Neural cell (in vitro differentiated cells): ENCODE measurements around the gene CERS1. TPM values are rescaled to one million over a fixed set of nuclear protein-coding genes. Genes with fewer than 3 reads are reported as not detected.

Experiments
- H2AFZ ChIP-seq: fragments of 200-600, 300-800 bp; sonication (generic), shearing (Covaris generic); 2 replicates; pipeline ENCODE4 v1.6.0; 2014; ENCODE audit warnings: low read depth, mild to moderate bottlenecking, antibody characterized with exemption, low read length, moderate library complexity
- H3F3A ChIP-seq: fragments of 200-600 bp; shearing (Covaris generic); 2 replicates; pipeline ENCODE4 v1.6.1; 2016; ENCODE audit warnings: mild to moderate bottlenecking, moderate library complexity, mixed read lengths, antibody characterized with exemption, low read length; ENCODE audit not compliant: insufficient read depth, poor library complexity, severe bottlenecking
- H3K27ac ChIP-seq: fragments of 200-600, 300-800 bp; sonication (generic), shearing (Covaris generic); 2 replicates; pipeline ENCODE4 v1.5.1; 2014; ENCODE audit warnings: mild to moderate bottlenecking, low read length, moderate library complexity
- H3K27me3 ChIP-seq: fragments of 300-800, 200-600 bp; sonication (generic), shearing (Covaris generic); 2 replicates; pipeline ENCODE4 v1.6.0; 2014; ENCODE audit warnings: mild to moderate bottlenecking, low read depth, low read length, moderate library complexity; ENCODE audit not compliant: insufficient read depth
- H3K36me3 ChIP-seq: fragments of 300-800, 200-600 bp; sonication (generic), shearing (Covaris generic); 2 replicates; pipeline ENCODE4 v1.5.1; 2014; ENCODE audit warnings: mild to moderate bottlenecking, antibody characterized with exemption, low read length, moderate library complexity; ENCODE audit not compliant: insufficient read depth
- H3K4me2 ChIP-seq: fragments of 300-800, 200-600 bp; sonication (generic), shearing (Covaris generic); 2 replicates; pipeline ENCODE4 v1.6.0; 2014; ENCODE audit warnings: mild to moderate bottlenecking, low read length
- H3K4me3 ChIP-seq: fragments of 300-800, 200-600 bp; sonication (generic), shearing (Covaris generic); 2 replicates; pipeline ENCODE4 v1.5.1; 2014; ENCODE audit warnings: mild to moderate bottlenecking, low read length, moderate library complexity
- H3K79me2 ChIP-seq: fragments of 200-600 bp; shearing (Covaris generic); replicated peaks from 2 replicates; pipeline ENCODE4 v1.6.0; 2014; ENCODE audit warnings: mild to moderate bottlenecking, low read length, moderate library complexity; ENCODE audit not compliant: insufficient read depth
- H3K9ac ChIP-seq: fragments of 300-800, 200-600 bp; sonication (generic), shearing (Covaris generic); 2 replicates; pipeline ENCODE4 v1.6.1; 2016; ENCODE audit warnings: mild to moderate bottlenecking, low read length, mixed read lengths
- H3K9me2 ChIP-seq: fragments of 200-600 bp; shearing (Covaris generic); 2 replicates; pipeline ENCODE4 v1.6.1; 2016; ENCODE audit warnings: mild to moderate bottlenecking, low read length, mixed read lengths; ENCODE audit not compliant: insufficient read depth
- H3K9me3 ChIP-seq: fragments of 200-600, 300-800 bp; sonication (generic), shearing (Covaris generic); 2 replicates; pipeline ENCODE4 v1.6.1; 2016; ENCODE audit warnings: mild to moderate bottlenecking, mixed run types, low read length, moderate library complexity, mixed read lengths
- H4K20me1 ChIP-seq: fragments of 200-600 bp; shearing (Covaris generic); 2 replicates; pipeline ENCODE4 v1.6.1; 2016; ENCODE audit warnings: mild to moderate bottlenecking, mixed run types; ENCODE audit not compliant: insufficient read depth
- EP300 ChIP-seq: fragments of 450-650 bp; conservative IDR thresholded peaks from 2 replicates; pipeline ENCODE4 v1.6.1; 2014; ENCODE audit warnings: antibody characterized with exemption, mild to moderate bottlenecking, moderate library complexity; ENCODE audit not compliant: poor library complexity, severe bottlenecking
- EZH2 ChIP-seq: fragments of 200-600, 300-800 bp; shearing (Covaris generic), sonication (generic); IDR thresholded peaks from 2 replicates; pipeline ENCODE4 v1.6.1; 2014; ENCODE audit warnings: antibody characterized with exemption, low read length, borderline replicate concordance, mild to moderate bottlenecking; ENCODE audit not compliant: insufficient read depth, poor library complexity, severe bottlenecking
- MXI1 ChIP-seq: fragments of 450-650 bp; conservative IDR thresholded peaks from 2 replicates; pipeline ENCODE4 v1.6.1; 2014; ENCODE audit warnings: antibody characterized with exemption, mild to moderate bottlenecking; ENCODE audit not compliant: poor library complexity, severe bottlenecking
- POLR2AphosphoS5 ChIP-seq: IDR thresholded peaks from 2 replicates; pipeline ENCODE4 v1.6.1; 2012
- RAD21 ChIP-seq: fragments of 450-650 bp; conservative IDR thresholded peaks from 2 replicates; pipeline ENCODE4 v1.6.1; 2014; ENCODE audit warnings: antibody characterized with exemption, mild to moderate bottlenecking, moderate library complexity
- SMC3 ChIP-seq: fragments of 450-650 bp; conservative IDR thresholded peaks from 2 replicates; pipeline ENCODE4 v1.6.1; 2014; ENCODE audit warnings: antibody characterized with exemption, mild to moderate bottlenecking, moderate library complexity; ENCODE audit not compliant: poor library complexity
- TAF1 ChIP-seq: IDR thresholded peaks from 2 replicates; pipeline ENCODE4 v1.6.1; 2012; ENCODE audit warnings: low read depth
- polyA plus RNA-seq: library from polyadenylated mRNA; depleted of rRNA; stranded (reverse); fragments of >200 nt; gene quantifications from 2 replicates; pipeline ENCODE4 v1.2.3, GENCODE V29; 2014
- TF ChIP-seq, protein P1 (sequence below): fragments of 450-650 bp; IDR thresholded peaks from 2 replicates; pipeline ENCODE4 v1.5.1; 2014; ENCODE audit warnings: antibody characterized with exemption, mild to moderate bottlenecking, moderate library complexity; ENCODE audit not compliant: poor library complexity, severe bottlenecking
- TF ChIP-seq, protein P2 (sequence below): IDR thresholded peaks from 2 replicates; pipeline ENCODE4 v1.6.1; 2012; ENCODE audit warnings: borderline replicate concordance

The CERS1 gene
- polyA plus RNA-seq, 1 donor from 2014 or later: 19.1 TPM

DNA sequence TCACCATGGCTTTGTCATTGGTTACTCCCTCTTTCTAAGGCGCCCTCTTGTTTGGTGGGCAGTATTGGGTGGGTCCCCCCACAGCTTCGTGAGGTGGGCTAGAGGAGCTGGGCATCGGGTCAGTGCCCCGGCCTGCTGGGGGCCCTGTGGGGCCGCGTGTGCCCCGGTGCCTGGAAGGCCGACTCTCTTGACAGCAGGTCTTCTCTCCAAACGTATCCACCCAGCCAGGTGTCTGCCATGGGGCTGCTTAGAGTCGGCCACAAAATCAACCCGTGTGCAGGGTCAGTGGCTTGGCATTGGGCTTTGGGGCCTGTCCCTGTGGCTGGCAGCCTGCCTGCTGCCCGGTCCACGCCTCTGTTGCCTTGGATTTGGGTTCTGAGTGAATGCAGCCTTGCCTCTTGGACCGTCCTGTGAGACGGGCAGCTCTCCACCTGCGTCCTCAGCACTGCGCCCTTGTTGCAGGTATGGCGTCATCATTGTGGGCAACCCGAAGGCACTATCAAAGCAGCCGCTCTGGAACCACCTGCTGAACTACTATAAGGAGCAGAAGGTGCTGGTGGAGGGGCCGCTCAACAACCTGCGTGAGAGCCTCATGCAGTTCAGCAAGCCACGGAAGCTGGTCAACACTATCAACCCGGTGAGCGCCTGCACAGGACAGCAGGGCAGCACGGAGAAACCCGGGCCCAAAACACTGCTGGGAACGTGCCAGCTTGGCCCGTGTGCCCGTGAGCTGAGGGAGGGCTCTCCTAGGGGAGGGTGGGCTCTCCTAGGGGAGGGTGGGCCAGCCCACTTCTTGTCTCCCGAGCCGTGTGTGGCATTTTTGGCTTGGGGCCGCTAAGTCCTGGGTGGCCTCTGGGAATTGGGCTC lies 32.7 kb downstream of the CERS1 start:
- H4K20me1 ChIP-seq: no peaks in the 10 kb centered on the region
- no peak overlapping the region for H3K4me3 ChIP-seq
- no peaks in the 10 kb centered on the region for H3K79me2 ChIP-seq
- H3K9me3 ChIP-seq: no peaks in the 10 kb centered on the region
- TF ChIP-seq EZH2: no peak
- TF ChIP-seq POLR2AphosphoS5: no peak
- no peak for TF ChIP-seq TAF1
- no peak for TF ChIP-seq EP300
- TF ChIP-seq, protein P1, sequence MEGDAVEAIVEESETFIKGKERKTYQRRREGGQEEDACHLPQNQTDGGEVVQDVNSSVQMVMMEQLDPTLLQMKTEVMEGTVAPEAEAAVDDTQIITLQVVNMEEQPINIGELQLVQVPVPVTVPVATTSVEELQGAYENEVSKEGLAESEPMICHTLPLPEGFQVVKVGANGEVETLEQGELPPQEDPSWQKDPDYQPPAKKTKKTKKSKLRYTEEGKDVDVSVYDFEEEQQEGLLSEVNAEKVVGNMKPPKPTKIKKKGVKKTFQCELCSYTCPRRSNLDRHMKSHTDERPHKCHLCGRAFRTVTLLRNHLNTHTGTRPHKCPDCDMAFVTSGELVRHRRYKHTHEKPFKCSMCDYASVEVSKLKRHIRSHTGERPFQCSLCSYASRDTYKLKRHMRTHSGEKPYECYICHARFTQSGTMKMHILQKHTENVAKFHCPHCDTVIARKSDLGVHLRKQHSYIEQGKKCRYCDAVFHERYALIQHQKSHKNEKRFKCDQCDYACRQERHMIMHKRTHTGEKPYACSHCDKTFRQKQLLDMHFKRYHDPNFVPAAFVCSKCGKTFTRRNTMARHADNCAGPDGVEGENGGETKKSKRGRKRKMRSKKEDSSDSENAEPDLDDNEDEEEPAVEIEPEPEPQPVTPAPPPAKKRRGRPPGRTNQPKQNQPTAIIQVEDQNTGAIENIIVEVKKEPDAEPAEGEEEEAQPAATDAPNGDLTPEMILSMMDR: no peak
- no peak overlapping the region for H3K4me2 ChIP-seq
- H3K9me2 ChIP-seq: no peaks in the 10 kb centered on the region
- no peak overlapping the region for H3K27ac ChIP-seq
- no peaks in the 10 kb centered on the region for H3K27me3 ChIP-seq
- no peaks in the 10 kb centered on the region for H3K36me3 ChIP-seq
- no peak overlapping the region for H2AFZ ChIP-seq
- H3F3A ChIP-seq: no peaks in the 10 kb centered on the region
- H3K9ac ChIP-seq: no peak overlapping the region

DNA sequence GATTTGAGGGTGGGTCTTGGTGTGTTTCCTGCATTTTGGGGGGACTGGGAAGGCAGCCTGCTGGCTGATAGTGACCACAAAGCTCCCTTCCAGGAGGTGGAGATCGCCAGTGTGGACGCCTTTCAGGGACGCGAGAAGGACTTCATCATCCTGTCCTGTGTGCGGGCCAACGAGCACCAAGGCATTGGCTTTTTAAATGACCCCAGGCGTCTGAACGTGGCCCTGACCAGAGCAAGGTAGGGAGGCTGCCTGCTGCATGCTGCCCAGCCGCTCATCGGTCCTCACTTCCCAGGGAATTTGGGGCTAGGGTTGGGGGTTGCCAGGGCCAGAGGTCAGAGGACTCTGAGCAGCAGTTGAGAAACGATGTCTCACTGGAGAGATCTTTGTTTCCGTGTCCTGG lies 34.0 kb downstream of the CERS1 start:
- Histone ChIP-seq H3K27ac (no peak overlapping the region), H3K4me3 (no peak overlapping the region), H2AFZ (no peak overlapping the region), H4K20me1 (no peaks in the 10 kb centered on the region), H3K4me2 (no peak overlapping the region), H3K36me3 (no peaks in the 10 kb centered on the region), H3K9me3 (no peaks in the 10 kb centered on the region), H3K79me2 (no peaks in the 10 kb centered on the region), H3K27me3 (no peaks in the 10 kb centered on the region), H3F3A (no peaks in the 10 kb centered on the region), H3K9ac (no peak overlapping the region), H3K9me2 (no peaks in the 10 kb centered on the region)
- no peak for TF ChIP-seq RAD21
- TF ChIP-seq SMC3: no peak
- TF ChIP-seq MXI1: no peak
- no peak for TF ChIP-seq EP300
- TF ChIP-seq, protein P1: no peak
- TF ChIP-seq, protein P2, sequence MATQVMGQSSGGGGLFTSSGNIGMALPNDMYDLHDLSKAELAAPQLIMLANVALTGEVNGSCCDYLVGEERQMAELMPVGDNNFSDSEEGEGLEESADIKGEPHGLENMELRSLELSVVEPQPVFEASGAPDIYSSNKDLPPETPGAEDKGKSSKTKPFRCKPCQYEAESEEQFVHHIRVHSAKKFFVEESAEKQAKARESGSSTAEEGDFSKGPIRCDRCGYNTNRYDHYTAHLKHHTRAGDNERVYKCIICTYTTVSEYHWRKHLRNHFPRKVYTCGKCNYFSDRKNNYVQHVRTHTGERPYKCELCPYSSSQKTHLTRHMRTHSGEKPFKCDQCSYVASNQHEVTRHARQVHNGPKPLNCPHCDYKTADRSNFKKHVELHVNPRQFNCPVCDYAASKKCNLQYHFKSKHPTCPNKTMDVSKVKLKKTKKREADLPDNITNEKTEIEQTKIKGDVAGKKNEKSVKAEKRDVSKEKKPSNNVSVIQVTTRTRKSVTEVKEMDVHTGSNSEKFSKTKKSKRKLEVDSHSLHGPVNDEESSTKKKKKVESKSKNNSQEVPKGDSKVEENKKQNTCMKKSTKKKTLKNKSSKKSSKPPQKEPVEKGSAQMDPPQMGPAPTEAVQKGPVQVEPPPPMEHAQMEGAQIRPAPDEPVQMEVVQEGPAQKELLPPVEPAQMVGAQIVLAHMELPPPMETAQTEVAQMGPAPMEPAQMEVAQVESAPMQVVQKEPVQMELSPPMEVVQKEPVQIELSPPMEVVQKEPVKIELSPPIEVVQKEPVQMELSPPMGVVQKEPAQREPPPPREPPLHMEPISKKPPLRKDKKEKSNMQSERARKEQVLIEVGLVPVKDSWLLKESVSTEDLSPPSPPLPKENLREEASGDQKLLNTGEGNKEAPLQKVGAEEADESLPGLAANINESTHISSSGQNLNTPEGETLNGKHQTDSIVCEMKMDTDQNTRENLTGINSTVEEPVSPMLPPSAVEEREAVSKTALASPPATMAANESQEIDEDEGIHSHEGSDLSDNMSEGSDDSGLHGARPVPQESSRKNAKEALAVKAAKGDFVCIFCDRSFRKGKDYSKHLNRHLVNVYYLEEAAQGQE: no peak
- TF ChIP-seq POLR2AphosphoS5: no peak
- no peak for TF ChIP-seq EZH2
- no peak for TF ChIP-seq TAF1
